DND-41 (cell line): Measurements from ENCODE around the gene KRTAP13-1.

ENCODE experiments used
- ATAC-seq: fragments of 200-7000 bp; cut with Tn5 transposase; 3 replicates; pipeline ENCODE4 v1.9.1; 2021; ENCODE audit warnings: low read depth; ENCODE audit not compliant: insufficient read depth
- DNase-seq: peaks from one replicate; pipeline ENCODE4 v3.0.0-alpha.2; 2020
- H2AFZ ChIP-seq: 2 replicates; pipeline ENCODE4 v1.6.0; 2012; ENCODE audit warnings: low read depth, low read length
- H3K27ac ChIP-seq: 2 replicates; pipeline ENCODE4 v1.5.1; 2012; ENCODE audit warnings: low read length, inconsistent platforms
- H3K27me3 ChIP-seq: fragments of 200-600 bp; sonication (generic); 2 replicates; pipeline ENCODE4 v1.6.0; 2012; ENCODE audit warnings: low read length, mild to moderate bottlenecking, inconsistent platforms; ENCODE audit not compliant: insufficient read depth, poor library complexity
- H3K36me3 ChIP-seq: 2 replicates; pipeline ENCODE4 v1.5.1; 2012; ENCODE audit warnings: low read length, inconsistent platforms; ENCODE audit not compliant: insufficient read depth
- H3K4me1 ChIP-seq: 2 replicates; pipeline ENCODE4 v1.5.1; 2012; ENCODE audit warnings: mild to moderate bottlenecking, low read length; ENCODE audit not compliant: insufficient read depth
- H3K4me2 ChIP-seq: 2 replicates; pipeline ENCODE4 v1.6.0; 2012; ENCODE audit warnings: mild to moderate bottlenecking, moderate library complexity, low read length, inconsistent platforms; ENCODE audit not compliant: insufficient read depth
- H3K4me3 ChIP-seq, 2 experiments: fragments of 200-600 bp in 1 of 2; shearing (Covaris generic) in 1 of 2; 2 replicates each; pipeline ENCODE4 v1.5.1; 2012 to 2016; ENCODE audit warnings: inconsistent platforms in 2 of 2, low read length in 2 of 2, mild to moderate bottlenecking in 2 of 2, low read depth in 1 of 2, moderate library complexity in 1 of 2
- H3K79me2 ChIP-seq: 2 replicates; pipeline ENCODE4 v1.6.0; 2012; ENCODE audit warnings: low read length, inconsistent platforms; ENCODE audit not compliant: insufficient read depth
- H3K9ac ChIP-seq: 2 replicates; pipeline ENCODE4 v1.6.0; 2012; ENCODE audit warnings: low read depth, mild to moderate bottlenecking, inconsistent platforms, low read length, moderate library complexity
- H3K9me3 ChIP-seq: 2 replicates; pipeline ENCODE4 v1.5.1; 2012; ENCODE audit warnings: low read length, moderate library complexity, mild to moderate bottlenecking, inconsistent platforms; ENCODE audit not compliant: insufficient read depth, severe bottlenecking
- H4K20me1 ChIP-seq: 2 replicates; pipeline ENCODE4 v1.6.0; 2012; ENCODE audit warnings: low read length; ENCODE audit not compliant: insufficient read depth
- CTCF ChIP-seq: IDR thresholded peaks from 2 replicates; pipeline ENCODE4 v1.5.1; 2012; ENCODE audit warnings: borderline replicate concordance, low read length, moderate library complexity, mild to moderate bottlenecking; ENCODE audit not compliant: poor library complexity, severe bottlenecking; ENCODE audit errors: extremely low read depth
- EZH2 ChIP-seq: IDR thresholded peaks from 3 replicates; pipeline ENCODE4 v1.6.1; 2012; ENCODE audit warnings: borderline replicate concordance, low read depth, mild to moderate bottlenecking, moderate library complexity, low read length, inconsistent platforms; ENCODE audit not compliant: severe bottlenecking

KRTAP13-1 gene

GRCh38 chr21:30395731-30396130 lies at the start of gene KRTAP13-1:
Gene KRTAP13-1, plus strand, starts transcription at chr21:30396031. Its CDS starts 56 bp downstream, at chr21:30396087.
- ATAC-seq (no peak), DNase-seq (no peak)
- Histone ChIP-seq H3K36me3 (no peaks in the 10 kb centered on the region), H3K9me3 (no peaks in the 10 kb centered on the region), H3K4me3 (no peak within 1 kb of the TSS), H4K20me1 (no peaks in the 10 kb centered on the region), H3K27ac (no peak within 1 kb of the TSS), H3K9ac (no peak within 1 kb of the TSS), H3K4me2 (no peak within 1 kb of the TSS), H3K79me2 (no peaks in the 10 kb centered on the region), H2AFZ (no peak within 1 kb of the TSS), H3K4me1 (no peaks in the 10 kb centered on the region), H3K27me3 (no peaks in the 10 kb centered on the region)
- TF ChIP-seq EZH2 (no peak), CTCF (no peak)

- Histone ChIP-seq H3K4me3 (no peak within 1 kb of the TSS), H3K4me2 (no peak within 1 kb of the TSS), H3K27ac (no peak within 1 kb of the TSS), H3K9me3 (no peaks in the 10 kb centered on the region), H3K4me1 (no peaks in the 10 kb centered on the region), H4K20me1 (no peaks in the 10 kb centered on the region), H3K9ac (no peak within 1 kb of the TSS), H2AFZ (no peak within 1 kb of the TSS), H3K27me3 (no peaks in the 10 kb centered on the region), H3K36me3 (no peaks in the 10 kb centered on the region), H3K79me2 (no peaks in the 10 kb centered on the region)
- DNase-seq (no peak), ATAC-seq (no peak)
- TF ChIP-seq CTCF (no peak), EZH2 (no peak)
Measured at GRCh38 chr21:30348506-30348905, 47.3 kb upstream of the KRTAP13-1 start, which contains the start of gene KRTAP23-1. Gene KRTAP23-1, minus strand, starts transcription at chr21:30348606. Its CDS starts 0 bp downstream, at chr21:30348606.

GRCh38 chr21:30349572-30349971 lies 46.3 kb upstream of the KRTAP13-1 start:
- Histone ChIP-seq H3K27ac (no peak overlapping the region), H3K4me2 (no peak overlapping the region), H3K36me3 (no peaks in the 10 kb centered on the region), H3K79me2 (no peaks in the 10 kb centered on the region), H2AFZ (no peak overlapping the region), H3K9me3 (no peaks in the 10 kb centered on the region), H3K27me3 (no peaks in the 10 kb centered on the region), H3K4me3 (no peak overlapping the region), H3K4me1 (no peaks in the 10 kb centered on the region), H4K20me1 (no peaks in the 10 kb centered on the region), H3K9ac (no peak overlapping the region)
- DNase-seq (no peak), ATAC-seq (no peak)
- no peak for TF ChIP-seq EZH2
- TF ChIP-seq CTCF, result no peak

GRCh38 chr21:30351534-30351933 lies 44.3 kb upstream of the KRTAP13-1 start:
- Histone ChIP-seq H3K4me1 (no peaks in the 10 kb centered on the region), H3K36me3 (no peaks in the 10 kb centered on the region), H3K4me3 (no peak overlapping the region), H3K27me3 (no peaks in the 10 kb centered on the region), H2AFZ (no peak overlapping the region), H3K79me2 (no peaks in the 10 kb centered on the region), H3K9me3 (no peaks in the 10 kb centered on the region), H3K27ac (no peak overlapping the region), H4K20me1 (no peaks in the 10 kb centered on the region), H3K4me2 (no peak overlapping the region), H3K9ac (no peak overlapping the region)
- ATAC-seq (no peak), DNase-seq (no peak)
- no peak for TF ChIP-seq CTCF
- no peak for TF ChIP-seq EZH2
